A549 (cell line): ENCODE results near the gene DYRK1A.

Experiments used
- POLR2A ChIP-seq: IDR thresholded peaks from 2 replicates; pipeline ENCODE4 v1.6.1; 2012; ENCODE audit warnings: mild to moderate bottlenecking, low read length
- ZNF302 ChIP-seq: fragments of 250-450 bp; sonication (Bioruptor Pico); IDR thresholded peaks from 2 replicates; pipeline ENCODE4 v1.9.0; 2021; ENCODE audit warnings: inconsistent platforms, mild to moderate bottlenecking, moderate library complexity

DNA sequence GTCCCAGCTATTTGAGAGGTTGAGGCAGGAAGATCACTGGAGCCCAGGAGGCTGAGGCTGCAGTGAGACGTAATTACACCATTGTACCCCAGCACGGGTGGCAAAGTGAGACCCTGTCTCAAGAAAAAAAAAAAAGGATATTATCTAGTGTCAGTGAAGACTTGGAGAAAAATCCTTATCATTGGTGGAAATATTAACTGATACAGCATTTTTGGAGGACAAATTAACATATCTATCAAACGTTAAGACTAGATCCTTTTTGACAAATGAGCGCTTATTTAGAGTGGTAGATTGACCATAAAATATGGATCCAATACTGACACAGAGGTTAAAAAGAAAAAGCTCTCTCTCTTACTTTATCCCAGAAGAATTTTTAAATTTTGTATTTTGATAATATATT lies 35.2 kb upstream of the DYRK1A start:
- no peak for TF ChIP-seq POLR2A
- no peak for TF ChIP-seq ZNF302
